Stimulated activated CD8-positive, alpha-beta memory T cell treated with anti-CD3 and anti-CD28 coated beads, Interleukin-15, amount 100 ng/mL, for 24 hours (primary cell): ENCODE results near the gene PDE7B.

ENCODE experiments used
- DNase-seq: peaks from one replicate; pipeline ENCODE4 v3.0.0-alpha.2; 2020; ENCODE audit warnings: low read depth

PDE7B gene

GRCh38 chr6:136033416-136033815 lies 181.9 kb downstream of the PDE7B start:
- DNase-seq: no peak

- DNase-seq: no peak
Observed at GRCh38 chr6:136034422-136034821, 182.9 kb downstream of the PDE7B start.

GRCh38 chr6:136035378-136036070 lies 184.0 kb downstream of the PDE7B start:
- DNase-seq: no peak

- no peak for DNase-seq
Observed at GRCh38 chr6:136036071-136036380, 184.5 kb downstream of the PDE7B start.

- no peak for DNase-seq
Observed at GRCh38 chr6:136036601-136037000, 185.1 kb downstream of the PDE7B start.

GRCh38 chr6:136037242-136037875 lies 185.9 kb downstream of the PDE7B start:
- DNase-seq: no peak

GRCh38 chr6:136037876-136038460 lies 186.5 kb downstream of the PDE7B start:
- DNase-seq: no peak

- DNase-seq: no peak
Observed at GRCh38 chr6:136038531-136038930, 187.0 kb downstream of the PDE7B start.

- no peak for DNase-seq
Observed at GRCh38 chr6:136039185-136039584, 187.7 kb downstream of the PDE7B start.

- DNase-seq: no peak
Observed at GRCh38 chr6:136050475-136050874, 199.0 kb downstream of the PDE7B start.

- DNase-seq: no peak
Observed at GRCh38 chr6:136051140-136051775, 199.8 kb downstream of the PDE7B start.

- DNase-seq: no peak
Observed at GRCh38 chr6:136052031-136052430, 200.5 kb downstream of the PDE7B start.

- DNase-seq: no peak
Observed at GRCh38 chr6:136058852-136059251, 207.4 kb downstream of the PDE7B start.

- no peak for DNase-seq
Observed at GRCh38 chr6:136059308-136059707, 207.8 kb downstream of the PDE7B start.

- DNase-seq: no peak
Observed at GRCh38 chr6:136060052-136060451, 208.6 kb downstream of the PDE7B start.

- DNase-seq: no peak
Observed at GRCh38 chr6:136060759-136061158, 209.3 kb downstream of the PDE7B start.

- DNase-seq: no peak
Observed at GRCh38 chr6:136061701-136062100, 210.2 kb downstream of the PDE7B start.

- no peak for DNase-seq
Observed at GRCh38 chr6:136063096-136063495, 211.6 kb downstream of the PDE7B start.

GRCh38 chr6:136066005-136066404 lies 214.5 kb downstream of the PDE7B start:
- DNase-seq: no peak

GRCh38 chr6:136067731-136068341 lies 216.3 kb downstream of the PDE7B start:
- DNase-seq: no peak

- DNase-seq: no peak
Observed at GRCh38 chr6:136069119-136069518, 217.6 kb downstream of the PDE7B start.

- no peak for DNase-seq
Observed at GRCh38 chr6:136070815-136071214, 219.3 kb downstream of the PDE7B start.

- DNase-seq: no peak
Observed at GRCh38 chr6:136072691-136073090, 221.2 kb downstream of the PDE7B start.
